Activated CD4-positive, alpha-beta T cell treated with anti-CD3 and anti-CD28 coated beads, Interleukin-2, Interleukin-6, amounts not matched to agents 100 ng/mL and 50 ng/mL, durations not matched to agents 16 hours and 8 hours (primary cell): ENCODE results near the gene INPP1.
"Not testable (repeated sequence)": the region's sequence is repeated elsewhere in the genome, so short reads cannot be mapped to it uniquely, and the experiment has no call there.

Source experiments
- DNase-seq: peaks from one replicate; pipeline ENCODE4 v3.0.0-alpha.2; 2020

INPP1 gene

DNA sequence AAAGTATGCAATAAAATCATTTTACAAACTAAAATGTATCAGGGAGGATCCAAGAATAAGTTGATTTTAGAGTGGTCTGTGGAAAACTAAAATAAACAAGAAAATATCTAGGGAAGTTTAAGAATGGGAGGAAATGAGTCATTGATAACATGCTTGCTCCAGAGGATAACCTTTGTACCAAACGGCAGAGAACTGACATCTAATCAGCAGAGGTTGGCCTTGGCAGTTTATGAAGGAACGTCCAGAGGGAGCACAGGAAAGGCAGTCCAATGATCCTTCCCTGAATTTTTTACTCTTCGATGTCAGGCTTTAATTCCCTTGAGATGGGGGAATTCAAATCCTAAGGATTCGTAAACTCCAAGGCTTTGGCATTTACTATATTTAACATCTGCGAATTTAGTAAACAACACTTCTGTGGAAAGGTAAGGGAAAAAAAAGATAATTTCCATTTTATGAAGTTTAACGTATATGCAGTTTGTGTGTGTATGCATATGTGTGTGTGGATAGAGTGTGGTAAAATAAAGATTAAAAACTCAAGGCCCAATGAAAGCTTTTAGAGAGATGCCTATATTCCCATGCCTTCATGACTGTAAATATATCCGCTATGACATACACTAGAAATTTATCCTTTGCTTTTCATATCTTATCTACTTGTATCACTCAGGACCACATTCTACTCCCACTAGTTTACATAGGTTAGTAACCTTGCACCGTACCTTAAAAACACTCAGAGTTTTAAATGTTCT, 8.7 kb upstream of the INPP1 start:
- DNase-seq = no peak

DNA sequence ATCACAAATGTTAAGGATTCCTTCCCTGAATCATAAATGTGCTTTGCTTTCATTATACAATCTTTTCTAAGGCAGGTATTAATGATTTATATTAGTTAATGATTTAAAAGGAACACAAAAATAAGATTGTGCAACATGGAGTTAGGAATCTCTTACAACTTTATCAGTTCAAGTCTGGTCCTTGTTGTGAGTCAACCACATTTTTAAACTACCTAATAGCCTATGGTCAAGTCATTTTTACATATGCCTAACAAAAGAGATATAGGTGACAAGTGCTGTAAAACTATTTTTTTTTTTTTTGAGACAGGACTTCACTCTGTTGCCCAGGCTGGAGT, 8.2 kb upstream of the INPP1 start:
- no peak for DNase-seq

DNA sequence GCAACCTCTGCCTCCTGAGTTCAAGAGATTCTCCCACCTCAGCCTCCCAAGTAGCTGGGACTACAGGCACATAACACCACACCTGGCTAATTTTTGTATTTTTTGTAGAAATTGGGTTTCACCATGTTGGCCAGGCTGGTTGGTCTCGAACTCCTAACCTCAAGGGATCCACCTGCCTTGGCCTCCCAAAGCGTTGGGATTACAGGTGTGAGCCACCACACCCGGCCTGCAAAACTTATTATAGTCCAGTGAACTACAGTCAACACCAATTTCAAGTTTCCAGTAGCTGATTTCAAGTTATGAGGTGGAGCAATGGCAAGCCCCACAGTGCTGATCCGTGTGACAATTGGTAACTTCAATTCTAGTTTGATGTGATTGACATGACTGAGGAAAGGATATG, 7.8 kb upstream of the INPP1 start:
- not testable (repeated sequence) for DNase-seq

- DNase-seq = no peak
Observed at GRCh38 chr2:190336420-190336819, 7.0 kb upstream of the INPP1 start.

DNA sequence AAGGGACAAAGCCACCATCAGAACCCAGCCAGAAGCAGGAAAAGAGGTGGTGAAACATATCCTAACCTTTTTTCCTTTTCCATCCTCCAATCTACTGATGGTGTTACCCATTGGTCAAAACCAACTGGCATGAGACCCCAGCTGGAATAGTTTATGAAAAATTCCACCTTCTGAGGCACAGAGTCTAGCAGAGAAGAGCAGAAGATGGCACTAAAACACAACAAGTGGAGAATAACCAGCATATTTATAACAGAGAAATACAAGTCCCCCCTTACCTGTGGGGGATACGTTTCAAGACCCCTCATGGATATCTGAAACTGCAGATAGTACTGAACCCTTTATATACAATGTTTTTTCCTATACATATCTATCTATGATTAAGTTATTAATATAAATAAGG, 4.9 kb upstream of the INPP1 start:
- no peak for DNase-seq

GRCh38 chr2:190339394-190339793, 4.0 kb upstream of the INPP1 start:
- no peak for DNase-seq

DNA sequence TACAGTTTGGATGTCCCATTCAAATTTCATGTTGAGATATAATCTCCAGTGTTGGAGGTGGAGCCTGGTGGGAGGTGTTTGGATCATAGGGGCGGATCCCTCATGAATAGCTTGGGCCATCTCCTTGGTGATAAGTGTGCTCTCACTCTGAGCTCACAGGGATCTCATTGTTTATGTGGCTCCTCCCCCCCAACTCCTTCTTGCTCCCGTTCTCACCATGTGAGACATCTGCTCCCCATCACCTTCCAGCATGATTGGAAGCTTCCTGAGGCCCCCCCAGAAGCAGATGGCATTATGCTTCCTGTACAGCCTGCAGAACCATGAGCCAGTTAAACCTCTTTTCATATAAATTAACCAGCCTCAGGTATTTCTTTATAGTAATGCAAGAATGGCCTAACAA, 3.0 kb upstream of the INPP1 start:
- no peak for DNase-seq

GRCh38 chr2:190342611-190343010, 778 bp upstream of the INPP1 start:
- DNase-seq = no peak

DNA sequence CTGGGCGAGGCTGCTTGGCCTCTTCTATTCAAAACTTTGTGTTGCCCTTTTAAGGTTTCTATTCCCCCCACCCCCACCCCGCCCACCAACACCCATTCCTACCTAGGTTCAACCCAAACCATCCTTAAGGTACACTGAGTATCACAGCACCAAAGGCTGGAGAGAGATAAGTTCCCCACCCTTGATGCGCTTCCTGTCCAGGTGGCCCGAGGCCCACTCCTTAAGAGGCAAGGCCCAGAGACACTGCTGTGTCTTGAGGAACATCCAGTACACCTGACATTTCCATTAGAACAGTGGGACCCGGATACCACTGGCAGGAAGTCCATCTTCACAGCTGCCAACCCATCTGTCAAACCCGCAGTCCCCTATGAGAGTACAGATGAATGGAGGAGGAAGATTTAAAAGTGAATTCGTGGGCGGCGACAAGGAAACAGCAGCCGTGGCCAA, 277 bp upstream of the INPP1 start:
- no peak for DNase-seq

DNA sequence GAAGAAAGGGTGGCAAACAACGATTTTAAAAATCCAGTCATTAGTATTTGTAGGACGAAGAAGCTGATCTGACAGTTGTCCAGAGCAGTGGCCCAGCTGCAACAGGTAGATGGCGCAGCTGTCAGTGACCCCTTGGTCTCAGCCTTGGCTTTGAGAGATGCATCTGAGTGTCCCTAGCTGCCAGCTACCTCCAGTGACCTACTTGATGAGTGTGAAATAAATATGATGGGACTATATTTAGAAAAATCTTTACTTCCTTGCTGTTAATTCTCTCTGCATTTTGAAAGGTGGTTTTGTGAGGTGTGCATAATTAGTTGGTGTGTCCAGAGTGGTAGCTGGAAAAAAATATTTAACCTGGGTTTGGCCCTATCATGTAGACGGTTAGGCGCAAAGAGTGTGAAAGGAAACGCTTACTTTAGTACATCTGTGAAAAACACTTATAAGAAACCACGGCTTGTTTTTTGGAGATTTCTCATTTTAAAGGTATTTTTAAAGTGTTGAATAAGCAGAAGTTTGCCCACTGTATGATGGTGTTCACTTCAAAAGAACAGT, 963 bp downstream of the INPP1 start:
- no peak for DNase-seq

- no peak for DNase-seq
Observed at GRCh38 chr2:190350371-190350770, 7.0 kb downstream of the INPP1 start.

DNA sequence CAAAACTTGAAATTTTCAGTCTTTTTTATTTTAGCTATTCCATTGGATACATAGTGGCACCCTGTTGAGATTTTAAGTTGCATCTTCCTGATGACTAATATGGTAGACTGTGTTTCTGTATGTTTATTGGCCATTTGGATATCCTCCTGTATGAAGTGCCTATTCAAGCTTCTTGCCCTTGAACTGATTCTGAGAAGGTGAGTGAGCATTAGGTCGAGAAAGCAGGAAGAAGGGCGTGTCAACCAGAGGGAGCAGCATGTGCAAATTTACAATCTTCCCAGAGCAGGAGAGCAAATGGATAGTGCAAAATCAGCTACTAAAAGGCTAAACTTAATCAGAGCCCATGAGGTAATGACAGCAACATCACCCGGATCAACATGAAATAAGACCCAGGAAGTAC, 8.6 kb downstream of the INPP1 start:
- no peak for DNase-seq

GRCh38 chr2:190352668-190353536, 9.5 kb downstream of the INPP1 start:
- DNase-seq = no peak

DNA sequence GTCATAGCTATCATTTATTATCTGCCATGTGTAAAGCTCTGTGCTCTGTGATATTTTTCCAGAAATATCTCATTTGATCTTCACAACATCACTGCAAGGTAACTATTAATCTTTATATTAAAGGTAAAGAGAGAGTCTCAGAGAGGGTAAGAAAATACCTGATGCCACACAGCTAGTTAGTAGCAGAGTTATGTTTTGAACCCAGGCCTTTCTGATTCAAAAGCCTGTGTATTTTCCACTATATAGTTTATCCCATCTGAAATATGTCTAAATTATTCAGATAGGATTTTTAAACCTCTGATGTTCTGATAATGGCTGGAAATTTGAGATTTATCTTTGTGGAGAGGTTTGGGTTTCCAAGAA, 10.1 kb downstream of the INPP1 start:
- no peak for DNase-seq

DNA sequence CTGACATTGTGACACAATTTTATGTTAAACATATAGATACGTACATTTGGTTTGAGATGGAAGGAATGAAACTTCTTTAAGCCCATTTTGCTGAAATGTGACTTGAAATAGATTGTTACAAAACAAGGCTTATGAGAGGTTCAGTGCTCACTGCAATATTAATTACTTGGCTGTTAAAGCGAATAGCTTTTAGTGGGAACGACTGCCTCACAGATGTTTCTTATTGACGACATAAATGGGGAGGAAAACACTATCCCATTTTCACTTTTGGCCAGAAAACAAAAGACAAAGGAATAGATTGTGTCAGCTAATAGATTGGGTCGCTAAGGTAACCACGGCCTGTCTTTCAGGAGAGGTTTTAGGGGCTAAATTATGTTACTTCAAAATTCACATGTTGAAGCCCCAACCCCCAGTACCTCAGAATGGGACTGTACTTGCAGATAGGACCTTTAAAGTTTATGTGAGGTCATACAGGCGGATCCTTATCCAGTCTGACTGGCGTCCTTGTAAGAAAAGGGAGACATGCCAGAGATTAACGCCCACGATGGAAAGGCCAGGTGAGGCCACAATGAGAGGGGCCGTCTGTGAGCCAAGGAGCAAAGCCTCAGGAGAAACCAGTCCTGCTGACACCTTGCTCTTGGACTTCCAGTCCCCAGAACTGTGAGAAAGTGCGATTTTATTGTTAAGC, 10.8 kb downstream of the INPP1 start:
- DNase-seq = no peak

- DNase-seq = no peak
Observed at GRCh38 chr2:190355968-190356644, 12.7 kb downstream of the INPP1 start.

- no peak for DNase-seq
Observed at GRCh38 chr2:190357600-190357999, 14.2 kb downstream of the INPP1 start.

- not testable (repeated sequence) for DNase-seq
Observed at GRCh38 chr2:190358655-190359448, 15.5 kb downstream of the INPP1 start.

DNA sequence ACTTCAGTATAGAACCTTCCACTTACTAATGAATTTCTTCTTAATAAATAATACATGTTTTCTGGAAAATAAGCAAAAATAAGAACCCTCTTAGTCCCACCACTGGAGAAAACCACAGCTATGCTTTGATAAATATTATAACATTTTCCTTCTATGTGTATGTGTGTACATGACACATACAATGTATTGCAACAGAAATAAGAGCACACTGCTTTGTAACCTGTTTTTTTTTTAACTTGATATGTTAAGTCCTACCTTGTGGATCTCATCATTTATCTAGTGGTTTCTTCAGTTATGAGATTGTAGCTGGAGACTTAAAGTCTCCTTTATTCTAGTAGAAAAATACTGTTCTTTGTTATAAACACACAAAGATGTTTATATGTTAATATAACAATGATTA, 17.2 kb downstream of the INPP1 start:
- no peak for DNase-seq

GRCh38 chr2:190360965-190361364, 17.6 kb downstream of the INPP1 start:
- no peak for DNase-seq

DNA sequence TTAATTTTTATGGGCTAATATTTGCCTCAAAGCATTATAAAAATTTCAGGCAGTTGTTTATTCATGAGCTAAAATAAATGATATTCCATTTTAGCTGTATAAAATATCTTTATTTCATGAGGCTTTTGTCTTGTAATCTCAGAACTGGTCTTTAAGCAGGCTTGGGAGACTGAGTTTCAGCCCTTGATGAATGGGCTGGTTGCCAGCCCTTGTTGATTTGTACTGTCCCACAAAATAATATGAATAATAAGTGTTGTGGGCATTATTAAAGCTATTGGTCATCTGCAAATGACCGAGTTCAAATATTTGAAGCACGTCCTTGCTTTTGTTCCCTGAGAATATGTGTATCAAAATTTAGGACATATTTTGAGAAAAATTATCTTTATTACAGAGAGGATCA, 18.2 kb downstream of the INPP1 start:
- no peak for DNase-seq

- DNase-seq = no peak
Observed at GRCh38 chr2:190362894-190363293, 19.5 kb downstream of the INPP1 start.
